AG09309 (cell line): ENCODE results near the gene TMIGD2.
A peak's percentile ranks its signal among the peaks of the same experiment; 100 is the strongest.
"Not testable (repeated sequence)": the region's sequence is repeated elsewhere in the genome, so short reads cannot be mapped to it uniquely, and the experiment has no call there.

Source experiments
- DNase-seq: peaks from one replicate; pipeline ENCODE4 v3.0.0-alpha.2; 2010; ENCODE audit warnings: low read depth
- H3K4me3 ChIP-seq: 2 replicates; pipeline ENCODE4 v1.5.1; 2011; ENCODE audit warnings: mild to moderate bottlenecking, low read depth, low read length, moderate library complexity; ENCODE audit not compliant: control insufficient read depth
- CTCF ChIP-seq: IDR thresholded peaks from 2 replicates; pipeline ENCODE4 v1.5.1; 2011; ENCODE audit warnings: mild to moderate bottlenecking, low read depth, low read length, inconsistent platforms; ENCODE audit not compliant: insufficient read depth, control insufficient read depth; ENCODE audit errors: missing control alignments

Gene TMIGD2

DNA sequence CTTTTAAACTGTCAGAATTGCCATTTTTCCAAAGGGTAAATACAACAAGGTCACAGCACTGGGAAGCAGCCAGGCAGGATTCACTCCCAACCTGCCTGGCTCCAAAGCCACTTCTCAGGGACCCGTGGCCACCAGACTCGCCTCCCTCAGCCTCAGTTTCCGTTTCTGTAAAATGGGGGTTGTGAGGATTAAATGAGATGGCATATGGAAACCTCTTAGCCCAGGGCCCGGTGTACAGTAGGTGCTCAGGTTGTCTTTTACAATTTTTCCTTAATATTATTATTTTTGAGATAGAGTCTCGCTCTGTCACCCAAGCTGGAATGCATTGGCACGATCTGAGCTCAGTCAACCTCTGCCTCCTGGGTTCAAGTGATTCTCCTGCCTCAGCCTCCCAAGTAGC lies 45.2 kb downstream of the TMIGD2 start:
- TF ChIP-seq CTCF = no peak
- no peak overlapping the region for H3K4me3 ChIP-seq
- DNase-seq = no peak

GRCh38 chr19:4256563-4256962 lies 45.6 kb downstream of the TMIGD2 start:
- DNase-seq = no peak
- no peak overlapping the region for H3K4me3 ChIP-seq
- TF ChIP-seq CTCF = no peak

DNA sequence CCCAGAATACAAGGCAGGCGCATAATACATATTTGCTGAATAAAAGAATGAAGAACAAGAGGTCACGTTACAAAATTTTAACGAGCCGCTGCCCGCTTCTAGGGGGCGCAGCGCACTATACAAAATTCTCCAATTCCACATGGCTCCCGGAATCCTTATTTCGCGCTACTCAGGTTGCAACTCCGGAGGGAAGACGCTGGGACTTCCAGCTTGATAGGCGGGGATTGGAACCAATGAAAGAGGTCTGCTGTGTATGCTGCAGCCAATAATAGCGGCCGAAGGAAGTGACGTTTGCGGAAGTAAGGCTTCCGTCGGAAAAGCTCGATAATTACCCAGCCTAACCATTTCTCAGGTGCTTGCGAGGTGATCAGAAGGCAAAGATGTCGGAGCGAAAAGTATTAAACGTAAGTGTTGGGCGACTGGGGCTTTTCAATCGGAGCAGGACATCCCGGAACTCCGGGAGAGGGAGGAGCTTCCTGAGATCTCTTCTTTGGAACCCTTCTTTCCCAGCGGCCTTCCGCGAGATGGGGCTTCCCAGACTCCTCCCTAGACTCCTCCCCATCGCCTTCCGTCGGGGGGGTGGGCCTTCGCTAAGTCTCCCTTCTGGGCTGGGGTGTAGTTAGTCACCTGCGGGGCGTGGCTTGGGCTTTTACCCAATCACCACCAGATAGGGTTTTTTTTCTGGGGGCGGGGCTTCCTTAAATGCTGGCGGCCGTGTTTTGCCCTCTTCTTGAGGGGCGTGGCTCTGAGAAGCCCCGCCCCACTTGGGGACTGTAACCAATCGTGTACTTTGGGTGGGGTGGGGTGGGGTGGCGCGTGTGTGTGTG lies 55.2 kb downstream of the TMIGD2 start, which contains the start of gene YJU2:
Gene YJU2 (plus strand): TSS at position 314 of the 827 bp plus-strand sequence. CDS start 67 bp downstream, at position 381.
- peak within 1 kb of the TSS; percentile 47 for H3K4me3 ChIP-seq
- DNase-seq = peak; percentile 99
- peak; percentile 45 for TF ChIP-seq CTCF

DNA sequence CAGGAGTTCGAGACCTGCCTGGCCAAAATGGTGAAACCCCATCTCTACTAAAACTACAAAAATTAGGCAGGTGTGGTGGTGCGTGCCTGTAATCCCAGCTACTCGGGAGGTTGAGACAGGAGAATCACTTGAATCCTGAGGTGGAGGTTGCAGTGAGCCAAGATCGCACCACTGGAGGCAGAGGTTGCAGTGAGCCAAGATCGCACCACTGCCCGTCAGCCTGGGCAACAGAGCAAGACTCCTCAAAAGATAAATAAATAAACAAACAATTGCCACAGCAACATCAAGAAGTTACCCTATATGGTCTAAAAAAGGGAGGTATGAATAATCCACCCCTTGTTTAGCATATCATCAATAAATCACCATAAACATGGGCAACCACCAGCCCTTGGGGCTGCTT lies 56.3 kb downstream of the TMIGD2 start:
- DNase-seq, H3K4me3 ChIP-seq: not testable (repeated sequence)
